ENCODE data around the gene STK35. TPM values are rescaled to one million over a fixed set of nuclear protein-coding genes. Genes with fewer than 3 reads are reported as not detected.

Gene STK35
- total and polyA plus RNA-seq, 2 of the 8 experiments (the other 6 are each of a cell fraction or from before 2014, with no cell fraction given), result 24.9 to 45.0 TPM

GRCh38 chr20:2059411-2059810 lies 42.2 kb upstream of the STK35 start:
- Histone ChIP-seq H3K18ac (ENCODE audit: extremely low read depth, low read length) (no peak overlapping the region), H3K9ac (replicated peaks in 1 of 4; ENCODE audit: extremely low read depth in 1 of 4, low read depth in 3 of 4, low read length in 3 of 4) (no peak overlapping the region), H2AFZ (ENCODE audit: low read length) (no peak overlapping the region), H3K4me2 (ENCODE audit: insufficient read depth in 1 of 2, low read depth in 2 of 2, low read length in 2 of 2) (no peak overlapping the region), H3K79me2 (ENCODE audit: control insufficient read depth in 1 of 2, insufficient read depth in 2 of 2, low read length in 2 of 2) (no peaks in the 10 kb centered on the region), H3K36me3 (ENCODE audit: control insufficient read depth in 2 of 4, insufficient read depth in 4 of 4, low read length in 3 of 4) (no peaks in the 10 kb centered on the region), H3K79me1 (ENCODE audit: low read depth, low read length) (no peaks in the 10 kb centered on the region), H3K27me3 (replicated peaks in 1 of 4; ENCODE audit: control insufficient read depth in 3 of 4, extremely low read depth in 1 of 4, insufficient read depth in 3 of 4, low read length in 3 of 4) (no peaks in the 10 kb centered on the region), H4K20me1 (replicated peaks in 1 of 2; ENCODE audit: control insufficient read depth in 1 of 2, insufficient read depth in 2 of 2, low read length in 2 of 2) (no peaks in the 10 kb centered on the region), H2BK5ac (ENCODE audit: low read depth, low read length) (no peak overlapping the region), H3K4me3 (ENCODE audit: extremely low read depth in 1 of 4, insufficient read depth in 2 of 4, low read depth in 3 of 4, low read length in 4 of 4) (no peak overlapping the region), H3K14ac (ENCODE audit: insufficient read length) (no peak overlapping the region), H4K91ac (replicated peaks; ENCODE audit: insufficient read length, low read length) (no peak overlapping the region), H4K8ac (ENCODE audit: extremely low read depth, insufficient read depth, low read length) (no peak overlapping the region), H4K5ac (ENCODE audit: insufficient read length, low read depth, low read length) (no peak overlapping the region), H2BK20ac (ENCODE audit: low read length) (no peak overlapping the region), H2AK5ac (ENCODE audit: low read depth, low read length) (no peak overlapping the region), H2BK12ac (ENCODE audit: low read depth, low read length) (no peak overlapping the region), H2BK120ac (replicated peaks; ENCODE audit: low read depth, low read length) (no peak overlapping the region), H2BK15ac (ENCODE audit: low read length) (no peak overlapping the region), H3K27ac (ENCODE audit: low read depth, low read length) (no peak overlapping the region), H3K56ac (replicated peaks; ENCODE audit: insufficient read length, low read depth, low read length) (no peak overlapping the region), H3K23ac (ENCODE audit: insufficient read length) (no peak overlapping the region), H3K4ac (replicated peaks; ENCODE audit: insufficient read length, low read depth, low read length) (no peak overlapping the region), H3K4me1 (replicated peaks in 1 of 4; ENCODE audit: control insufficient read depth in 3 of 4, insufficient read depth in 4 of 4, low read length in 3 of 4) (no peaks in the 10 kb centered on the region), H3K23me2 (ENCODE audit: low read depth, low read length) (no peaks in the 10 kb centered on the region; the same call in 1 of the 2 replicates), H3K9me3 (ENCODE audit: insufficient read depth in 2 of 2, low read depth in 1 of 2, low read length in 1 of 2) (no peaks in the 10 kb centered on the region)
- CTCF ChIA-PET (ENCODE audit: partially characterized antibody), result no interaction called here
- TF ChIP-seq E2F6 (IDR thresholded peaks at IDR 0.05), result no peak
- no peak for TF ChIP-seq MAFK (IDR thresholded peaks at IDR 0.05; ENCODE audit: low read depth, low read length)
- no peak for TF ChIP-seq JUND (IDR thresholded peaks at IDR 0.05; ENCODE audit: low read length)
- no peak for TF ChIP-seq USF2 (IDR thresholded peaks at IDR 0.05; ENCODE audit: low read length)
- TF ChIP-seq TCF12 (IDR thresholded peaks at IDR 0.05; ENCODE audit: low read depth, low read length), result no peak
- TF ChIP-seq SIRT6 (IDR thresholded peaks at IDR 0.05; ENCODE audit: low read length), result no peak
- TF ChIP-seq CEBPB (IDR thresholded peaks at IDR 0.05; ENCODE audit: low read depth, low read length), result no peak
- TF ChIP-seq CTBP2 (IDR thresholded peaks at IDR 0.05; ENCODE audit: borderline replicate concordance, insufficient read depth, insufficient read length, low read length), result no peak
- TF ChIP-seq KDM1A (IDR thresholded peaks at IDR 0.05; ENCODE audit: borderline replicate concordance, low read length), result no peak
- TF ChIP-seq SRF (IDR thresholded peaks at IDR 0.05; ENCODE audit: low read depth, low read length), result no peak
- TF ChIP-seq POLR2A (IDR thresholded peaks at IDR 0.05; ENCODE audit: control extremely low read depth in 1 of 2, low read depth in 2 of 2, low read length in 2 of 2), result no peak
- no peak for TF ChIP-seq BACH1 (IDR thresholded peaks at IDR 0.05; ENCODE audit: low read length)
- TF ChIP-seq BCL11A (IDR thresholded peaks at IDR 0.05; ENCODE audit: low read depth in 2 of 2, low read length in 2 of 2), result no peak
- WGBS, 2 experiments (ENCODE audit: extremely low coverage in 1 of 2, insufficient coverage in 1 of 2, insufficient read length in 1 of 2, insufficient replicate concordance in 2 of 2, low coverage in 1 of 2, low lambda C conversion rate in 2 of 2, missing lambda C conversion rate in 1 of 2), result 67% methylated on average over 2 of the region's 2 CpGs; no CpG with 5 or more reads in 1 of the 2 experiments
- POLR2A ChIA-PET (ENCODE audit: partially characterized antibody), result no interaction called here
- DNase-seq (ENCODE audit: low read depth in 1 of 2, low spot score in 2 of 2), result no peak
- no peak for FAIRE-seq
